Fibroblast of villous mesenchyme (primary cell): ENCODE results near the gene MRPL28. TPM values are rescaled to one million over a fixed set of nuclear protein-coding genes. Genes with fewer than 3 reads are reported as not detected.
"Not testable (repeated sequence)": the region's sequence is repeated elsewhere in the genome, so short reads cannot be mapped to it uniquely, and the experiment has no call there.

Experiments
- DNase-seq: peaks from one replicate; pipeline ENCODE4 v3.0.0-alpha.2; 2010; ENCODE audit warnings: low read depth
- H3K4me3 ChIP-seq: 2 replicates; pipeline ENCODE4 v1.5.1; 2011; ENCODE audit warnings: low read depth, mild to moderate bottlenecking, low read length
- CTCF ChIP-seq: IDR thresholded peaks from 2 replicates; pipeline ENCODE4 v1.5.1; 2012; ENCODE audit warnings: low read depth, mild to moderate bottlenecking, low read length; ENCODE audit not compliant: insufficient read depth
- total RNA-seq: library from RNA; depleted of rRNA; stranded (reverse); fragments of >200 nt; gene quantifications from 2 replicates; pipeline ENCODE4 v1.2.3, GENCODE V29; 2012

MRPL28 gene
- total RNA-seq, 1 donor: 80.3 TPM

GRCh38 chr16:349211-349610, 21.1 kb downstream of the MRPL28 start:
- no peak for DNase-seq
- no peak overlapping the region for H3K4me3 ChIP-seq
- no peak for TF ChIP-seq CTCF

- H3K4me3 ChIP-seq, DNase-seq: not testable (repeated sequence)
These were observed 21.8 kb downstream of the MRPL28 start for GRCh38 chr16:348495-348894.

GRCh38 chr16:347203-347602, 23.1 kb downstream of the MRPL28 start:
- TF ChIP-seq CTCF: no peak
- no peak overlapping the region for H3K4me3 ChIP-seq
- DNase-seq: no peak

- no peak overlapping the region for H3K4me3 ChIP-seq
- no peak for TF ChIP-seq CTCF
- no peak for DNase-seq
These were observed 23.8 kb downstream of the MRPL28 start for GRCh38 chr16:346587-346986.

GRCh38 chr16:345772-346171, 24.6 kb downstream of the MRPL28 start:
- no peak overlapping the region for H3K4me3 ChIP-seq
- no peak for TF ChIP-seq CTCF
- DNase-seq: no peak

GRCh38 chr16:342455-343213, 27.7 kb downstream of the MRPL28 start:
- no peak overlapping the region for H3K4me3 ChIP-seq
- DNase-seq: no peak
- TF ChIP-seq CTCF: no peak

- not testable (repeated sequence) for H3K4me3 ChIP-seq, DNase-seq
These were observed 28.4 kb downstream of the MRPL28 start for GRCh38 chr16:341974-342336.

GRCh38 chr16:341095-341973, 29.0 kb downstream of the MRPL28 start:
- not testable (repeated sequence) for H3K4me3 ChIP-seq, DNase-seq
